Naive thymus-derived CD4-positive, alpha-beta T cell (primary cell): ENCODE measurements around the gene PLPPR3. TPM values are rescaled to one million over a fixed set of nuclear protein-coding genes. Genes with fewer than 3 reads are reported as not detected.

Experiments used
- ATAC-seq: fragments of 150-1000 bp; cut with Tn5 transposase; 2 replicates; pipeline ENCODE4 v1.10.0; 2021; ENCODE audit warnings: mild to moderate bottlenecking, moderate library complexity
- CTCF ChIA-PET: fragments of 350-600 bp; sonication (Branson Sonifier 250); formaldehyde crosslinking; loops from one replicate; lab custom pipeline; 2021; ENCODE audit warnings: antibody characterized with exemption; lab: Charles Lee
- POLR2A ChIA-PET: fragments of 350-600 bp; sonication (Branson Sonifier 250); formaldehyde crosslinking; loops from one replicate; lab custom pipeline; 2021; ENCODE audit warnings: antibody characterized with exemption, inconsistent platforms; lab: Charles Lee
- DNase-seq, 9 donors: peaks; one replicate each; pipeline versions ENCODE4 v3.0.0 to v3.0.0-alpha.2; 2020 to 2022; ENCODE audit warnings: mixed read lengths in 1 of 9
- H3K27ac ChIP-seq: one replicate; pipeline ENCODE4 v1.7.0; 2013; ENCODE audit warnings: mild to moderate bottlenecking, low read depth, low read length, moderate library complexity
- H3K27me3 ChIP-seq, 2 donors: one replicate each; pipeline ENCODE4 v1.7.0; 2013; ENCODE audit warnings: low read length in 2 of 2, mild to moderate bottlenecking in 2 of 2, moderate library complexity in 2 of 2; ENCODE audit not compliant: control insufficient read depth in 2 of 2, insufficient read depth in 2 of 2
- H3K36me3 ChIP-seq, 3 experiments: 1 replicate in 2 of 3; 2 replicates in 1 of 3; pipeline ENCODE4 v1.7.0; 2013; ENCODE audit warnings: low read length in 3 of 3, mild to moderate bottlenecking in 3 of 3, moderate library complexity in 1 of 3; ENCODE audit not compliant: insufficient read depth in 3 of 3, control insufficient read depth in 2 of 3
- H3K4me1 ChIP-seq, 2 donors: one replicate each; pipeline ENCODE4 v1.7.0; 2013; ENCODE audit warnings: low read length in 2 of 2, mild to moderate bottlenecking in 2 of 2, moderate library complexity in 1 of 2; ENCODE audit not compliant: control insufficient read depth in 2 of 2, insufficient read depth in 2 of 2
- H3K4me3 ChIP-seq: 2 replicates; pipeline ENCODE4 v1.7.0; 2013; ENCODE audit warnings: mild to moderate bottlenecking, low read length
- H3K9me3 ChIP-seq, 3 experiments: 1 replicate in 2 of 3; 2 replicates in 1 of 3; pipeline ENCODE4 v1.7.0; 2013; ENCODE audit warnings: low read length in 3 of 3; ENCODE audit not compliant: control insufficient read depth in 2 of 3
- H3K27ac Mint-ChIP-seq, 9 donors: one replicate each; pipeline ENCODE4 v1.8.0; 2020 to 2022; ENCODE audit warnings: mixed read lengths in 9 of 9, mild to moderate bottlenecking in 8 of 9, moderate library complexity in 5 of 9, inconsistent platforms in 2 of 9
- H3K27me3 Mint-ChIP-seq, 5 donors: one replicate each; pipeline ENCODE4 v1.8.0; 2021 to 2022; ENCODE audit warnings: mixed read lengths in 5 of 5, mild to moderate bottlenecking in 1 of 5
- H3K36me3 Mint-ChIP-seq, 5 donors: one replicate each; pipeline ENCODE4 v1.8.0; 2020 to 2022; ENCODE audit warnings: mixed read lengths in 5 of 5, mild to moderate bottlenecking in 3 of 5, inconsistent platforms in 1 of 5
- H3K4me1 Mint-ChIP-seq, 7 donors: one replicate each; pipeline ENCODE4 v1.8.0; 2020 to 2022; ENCODE audit warnings: mixed read lengths in 7 of 7, mild to moderate bottlenecking in 3 of 7, inconsistent platforms in 1 of 7
- H3K4me3 Mint-ChIP-seq, 10 donors: one replicate each; pipeline ENCODE4 v1.8.0; 2020 to 2022; ENCODE audit warnings: mild to moderate bottlenecking in 10 of 10, mixed read lengths in 10 of 10, moderate library complexity in 6 of 10, inconsistent platforms in 2 of 10
- H3K9me3 Mint-ChIP-seq, 11 donors: one replicate each; pipeline ENCODE4 v1.8.0; 2020 to 2022; ENCODE audit warnings: mixed read lengths in 11 of 11, mild to moderate bottlenecking in 4 of 11, inconsistent platforms in 1 of 11, moderate library complexity in 1 of 11
- intact Hi-C, 2 donors: fragments of 100-400 bp; cut with micrococcal nuclease; formaldehyde crosslinking; loops; one replicate each; pipeline ENCODE4 v1.15.1; 2023
- polyA plus RNA-seq, 2 donors: library from polyadenylated mRNA; unstranded; fragments of 300-500 nt; fragmentation: Illumina TruSeq; gene quantifications; one replicate each; pipeline ENCODE4 v1.2.3, GENCODE V29; 2021
- total RNA-seq, 6 experiments: library from RNA in 5 of 6; stranded (reverse) in 5 of 6; gene quantifications; 1 replicate in 5 of 6; 2 replicates in 1 of 6; pipeline ENCODE4 v1.2.3 and lab custom pipeline; 2021 to 2026

Gene PLPPR3
- total and polyA plus RNA-seq, 7 experiments from 2014 or later, result not detected

DNA sequence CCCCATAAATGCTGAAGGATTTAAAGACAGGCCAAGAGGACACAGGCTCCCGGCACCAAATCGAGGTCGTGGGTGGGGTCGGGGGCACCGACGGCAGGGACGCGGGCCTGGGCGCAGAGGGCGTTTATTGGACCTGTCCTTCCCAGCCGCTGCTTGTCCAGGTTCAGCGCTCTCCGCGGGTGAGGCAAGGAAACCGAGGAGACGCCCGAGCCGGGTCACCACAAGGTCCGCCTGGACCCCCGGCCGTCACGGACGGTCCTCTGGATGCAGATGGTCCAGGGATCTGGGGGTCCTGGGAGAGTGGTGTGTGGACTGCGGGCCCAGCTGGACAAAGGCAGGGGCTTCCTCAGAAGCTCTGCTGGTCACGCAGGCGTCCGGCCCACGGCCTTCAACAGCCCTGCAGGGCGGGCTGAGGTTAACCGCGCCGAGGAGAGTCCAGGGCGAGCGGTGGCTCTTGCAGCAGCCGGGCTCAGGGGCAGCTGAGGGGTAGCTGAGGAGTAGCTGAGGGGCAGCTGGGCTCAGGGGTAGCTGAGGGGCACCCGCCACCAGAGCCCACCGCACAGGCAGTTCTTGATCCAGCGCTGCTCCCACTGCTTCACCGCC lies 46.2 kb upstream of the PLPPR3 start:
- peaks cover 0 to 8% (median 0%) of the 10 kb centered on the region in 11 donors for H3K9me3 Mint-ChIP-seq
- POLR2A ChIA-PET, result interaction anchor here (5.8 kb wide), 1 partner anchor 50 kb away, joined by 82 read pairs; the partner anchor contains the start of gene KISS1R
- peaks cover 15 to 20% of the 10 kb centered on the region in 2 donors for H3K4me1 ChIP-seq
- H3K36me3 Mint-ChIP-seq, result peaks cover 3 to 15% (median 7%) of the 10 kb centered on the region in 5 donors
- H3K27me3 ChIP-seq, result no peaks in the 10 kb centered on the region
- H3K36me3 ChIP-seq, result peaks cover 0 to 41% (median 0%) of the 10 kb centered on the region in 3 experiments
- DNase-seq, result no peak
- H3K27me3 Mint-ChIP-seq, result peaks cover 0 to 2% (median 0%) of the 10 kb centered on the region in 5 donors
- CTCF ChIA-PET, result no interaction called here
- no peak for ATAC-seq
- no peak overlapping the region for H3K27ac ChIP-seq
- H3K9me3 ChIP-seq, result no peaks in the 10 kb centered on the region
- H3K4me3 ChIP-seq, result no peak overlapping the region
- intact Hi-C loops, result loop anchor here in 1 of 2 donors (10.0 kb wide), 1 partner anchor 377 kb away; the partner anchor contains the start of genes ATP5F1D and MIDN
- H3K4me1 Mint-ChIP-seq, result peaks cover 0 to 38% (median 17%) of the 10 kb centered on the region in 7 donors
- H3K4me3 Mint-ChIP-seq, result no peak overlapping the region
- peak overlapping the region in 2 of 9 donors; percentile 63 to 74 for H3K27ac Mint-ChIP-seq

DNA sequence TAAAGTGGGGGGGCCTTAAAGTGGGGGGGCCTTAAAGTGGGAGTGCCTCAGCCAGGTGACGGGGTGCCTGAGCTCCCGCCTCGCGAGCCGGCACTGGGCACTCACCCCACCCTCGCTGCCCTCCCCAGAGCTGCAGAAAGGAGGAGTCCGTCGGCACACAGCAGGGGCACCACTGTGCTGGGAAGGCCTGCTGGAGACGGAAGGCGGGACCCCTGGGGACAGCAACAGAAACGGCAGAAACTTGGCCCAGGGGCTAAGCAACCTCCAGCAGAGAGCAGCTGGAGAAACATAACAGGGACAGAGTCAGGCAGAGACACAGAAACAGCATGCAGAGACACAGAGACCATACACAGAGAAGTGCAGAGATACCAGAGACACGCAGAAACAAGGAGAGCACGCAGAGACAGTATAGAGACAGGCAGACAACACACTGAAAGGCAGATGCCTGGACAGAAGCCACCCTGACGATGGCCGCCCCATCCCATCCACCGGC lies 45.6 kb upstream of the PLPPR3 start:
- intact Hi-C loops, result loop anchor here in 1 of 2 donors (10.0 kb wide), 1 partner anchor 377 kb away; the partner anchor contains the start of genes ATP5F1D and MIDN
- ATAC-seq, result no peak
- Histone ChIP-seq H3K9me3 (no peaks in the 10 kb centered on the region), H3K4me1 (peaks cover 17 to 25% of the 10 kb centered on the region in 2 donors), H3K27ac (no peak overlapping the region), H3K36me3 (peaks cover 0 to 41% (median 0%) of the 10 kb centered on the region in 3 experiments), H3K4me3 (no peak overlapping the region), H3K27me3 (no peaks in the 10 kb centered on the region)
- DNase-seq, result no peak
- no peak overlapping the region for H3K4me3 Mint-ChIP-seq
- ChIA-PET CTCF (interaction anchor here (1.0 kb wide), 1 partner anchor 53 kb away, joined by 4 read pairs; no protein-coding TSS in a partner anchor), POLR2A (interaction anchor here (0.6 to 5.8 kb wide), 2 partner anchors 50 to 117 kb away, joined by 3 to 82 read pairs; partner anchors contain the start of gene KISS1R)
- peaks cover 0 to 39% (median 18%) of the 10 kb centered on the region in 7 donors for H3K4me1 Mint-ChIP-seq
- peaks cover 0 to 2% (median 0%) of the 10 kb centered on the region in 5 donors for H3K27me3 Mint-ChIP-seq
- H3K36me3 Mint-ChIP-seq, result peaks cover 3 to 15% (median 7%) of the 10 kb centered on the region in 5 donors
- H3K9me3 Mint-ChIP-seq, result peaks cover 0 to 8% (median 0%) of the 10 kb centered on the region in 11 donors
- H3K27ac Mint-ChIP-seq, result peak overlapping the region in 5 of 9 donors; percentile 19 to 74 (median 63)

DNA sequence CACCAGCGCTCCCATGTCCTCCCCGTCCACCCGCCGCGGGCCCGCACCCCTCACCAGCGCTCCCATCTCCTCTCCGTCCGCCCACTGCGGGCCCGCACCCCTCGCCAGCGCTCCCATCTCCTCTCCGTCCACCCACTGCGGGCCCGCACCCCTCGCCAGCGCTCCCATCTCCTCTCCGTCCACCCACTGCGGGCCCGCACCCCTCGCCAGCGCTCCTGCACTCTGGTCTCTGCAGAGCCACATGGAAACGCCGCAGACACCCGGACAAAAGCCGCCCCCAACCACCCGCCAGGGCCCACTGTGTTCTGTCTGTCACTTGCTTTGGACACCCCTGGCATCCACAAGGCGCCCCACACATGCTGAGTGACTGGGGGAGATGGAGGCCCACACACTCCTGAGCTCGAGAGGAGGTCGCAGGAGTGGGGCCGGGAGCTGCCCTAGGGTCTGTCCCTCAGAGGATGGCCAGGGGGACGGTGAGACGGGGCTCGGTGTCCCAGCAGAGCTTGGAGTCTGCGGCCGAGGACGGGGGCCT lies 45.1 kb upstream of the PLPPR3 start:
- ATAC-seq (no peak), DNase-seq (no peak)
- Mint-ChIP-seq H3K27me3 (peaks cover 0 to 2% (median 0%) of the 10 kb centered on the region in 5 donors), H3K36me3 (peaks cover 3 to 15% (median 7%) of the 10 kb centered on the region in 5 donors), H3K4me3 (no peak overlapping the region), H3K9me3 (peaks cover 0 to 6% (median 0%) of the 10 kb centered on the region in 11 donors), H3K27ac (no peak overlapping the region), H3K4me1 (peaks cover 0 to 36% (median 18%) of the 10 kb centered on the region in 7 donors)
- Histone ChIP-seq H3K9me3 (no peaks in the 10 kb centered on the region), H3K27ac (no peak overlapping the region), H3K36me3 (peaks cover 0 to 41% (median 0%) of the 10 kb centered on the region in 3 experiments), H3K4me3 (no peak overlapping the region), H3K27me3 (no peaks in the 10 kb centered on the region), H3K4me1 (peaks cover 12 to 20% of the 10 kb centered on the region in 2 donors)
- intact Hi-C loops, result loop anchor here in 1 of 2 donors (10.0 kb wide), 1 partner anchor 378 kb away; the partner anchor contains the start of genes ATP5F1D and MIDN
- POLR2A ChIA-PET, result interaction anchor here (0.6 to 5.8 kb wide), 2 partner anchors 51 to 118 kb away, joined by 3 to 82 read pairs; partner anchors contain the start of gene KISS1R
- CTCF ChIA-PET, result interaction anchor here (0.7 to 1.0 kb wide), 2 partner anchors 54 to 152 kb away, joined by 4 read pairs; no protein-coding TSS in a partner anchor

- Histone ChIP-seq H3K4me3 (peak overlapping the region; percentile 36), H3K4me1 (peaks cover 14 to 23% of the 10 kb centered on the region in 2 donors), H3K27ac (no peak overlapping the region), H3K36me3 (peaks cover 0 to 11% (median 0%) of the 10 kb centered on the region in 3 experiments), H3K9me3 (no peaks in the 10 kb centered on the region), H3K27me3 (no peaks in the 10 kb centered on the region)
- Mint-ChIP-seq H3K36me3 (peaks cover 3 to 5% (median 4%) of the 10 kb centered on the region in 5 donors), H3K4me1 (peaks cover 0 to 23% (median 17%) of the 10 kb centered on the region in 7 donors), H3K27ac (peak overlapping the region in 7 of 9 donors; percentile 45 to 91 (median 82)), H3K27me3 (peaks cover 0 to 13% (median 0%) of the 10 kb centered on the region in 5 donors), H3K9me3 (peaks cover 0 to 2% (median 0%) of the 10 kb centered on the region in 11 donors), H3K4me3 (peak overlapping the region; percentile 73 to 82 (median 78))
- CTCF ChIA-PET, result interaction anchor here (0.6 to 2.9 kb wide), 25 partner anchors 11 to 344 kb away, joined by 3 to 26 read pairs (median 5); partner anchors contain the start of genes KISS1R, MED16, R3HDM4 and RNF126
- ATAC-seq (no peak), DNase-seq (peak in 1 of 9 donors; percentile 16)
- POLR2A ChIA-PET, result interaction anchor here (0.5 to 5.8 kb wide), 15 partner anchors 8 to 378 kb away, joined by 3 to 82 read pairs (median 5); partner anchors contain the start of genes ABCA7, KISS1R, MED16 and RNU6-9
- intact Hi-C loops, result loop anchor here (1.0 to 10.0 kb wide), 8 partner anchors 46 to 382 kb away; partner anchors contain the start of genes ARHGAP45 (in 1 of the 2), ATP5F1D (in 1 of the 2), MIDN (in 1 of the 2) and PTBP1 (in 1 of the 2)
Measured at GRCh38 chr19:863315-863620, 41.5 kb upstream of the PLPPR3 start.

DNA sequence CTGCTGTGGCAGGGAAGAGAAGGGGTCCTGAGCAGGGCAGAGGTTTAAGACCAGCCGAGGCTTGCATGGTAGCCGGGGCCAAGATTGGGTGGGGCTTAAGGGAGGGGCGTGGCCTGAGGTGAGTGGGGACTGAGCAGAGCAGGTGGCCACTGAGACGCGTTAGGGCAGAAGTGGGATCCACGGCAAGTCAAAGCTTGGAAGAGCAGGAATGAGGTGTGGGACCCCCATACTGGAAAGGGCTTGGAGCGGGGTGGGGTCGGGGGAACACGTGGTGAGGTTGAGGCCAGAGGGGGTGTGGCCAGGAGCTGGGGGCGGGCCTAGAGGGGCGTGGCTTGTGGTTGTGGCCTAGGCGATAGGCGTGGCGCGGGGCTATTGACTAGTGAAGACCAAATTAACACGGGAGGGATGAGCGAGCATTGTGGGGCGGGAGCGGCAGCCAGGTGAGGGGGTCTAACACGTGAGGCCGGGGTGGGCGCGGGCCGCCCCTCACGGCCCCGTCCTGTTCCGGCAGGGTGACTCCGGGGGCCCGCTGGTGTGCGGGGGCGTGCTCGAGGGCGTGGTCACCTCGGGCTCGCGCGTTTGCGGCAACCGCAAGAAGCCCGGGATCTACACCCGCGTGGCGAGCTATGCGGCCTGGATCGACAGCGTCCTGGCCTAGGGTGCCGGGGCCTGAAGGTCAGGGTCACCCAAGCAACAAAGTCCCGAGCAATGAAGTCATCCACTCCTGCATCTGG lies 41.0 kb upstream of the PLPPR3 start:
- Histone ChIP-seq H3K36me3 (peaks cover 0 to 6% (median 0%) of the 10 kb centered on the region in 3 experiments), H3K27me3 (no peaks in the 10 kb centered on the region), H3K27ac (no peak overlapping the region), H3K4me3 (peak overlapping the region; percentile 36), H3K4me1 (peaks cover 14 to 23% of the 10 kb centered on the region in 2 donors), H3K9me3 (no peaks in the 10 kb centered on the region)
- peak; percentile 70 to 86 (median 80) for DNase-seq
- Mint-ChIP-seq H3K27ac (peak overlapping the region; percentile 39 to 94 (median 82)), H3K36me3 (peaks cover 3 to 5% (median 4%) of the 10 kb centered on the region in 5 donors), H3K9me3 (peaks cover 0 to 2% (median 0%) of the 10 kb centered on the region in 11 donors), H3K4me1 (peaks cover 0 to 23% (median 17%) of the 10 kb centered on the region in 7 donors), H3K4me3 (peak overlapping the region; percentile 34 to 82 (median 78)), H3K27me3 (peaks cover 0 to 16% (median 0%) of the 10 kb centered on the region in 5 donors)
- ChIA-PET CTCF (interaction anchor here (1.1 to 2.9 kb wide), 15 partner anchors 12 to 151 kb away, joined by 3 to 26 read pairs (median 6); partner anchors contain the start of genes KISS1R, MED16 and WDR18), POLR2A (interaction anchor here (1.1 to 5.8 kb wide), 10 partner anchors 9 to 213 kb away, joined by 3 to 82 read pairs (median 5); partner anchors contain the start of genes ABCA7, KISS1R, MED16 and RNU6-9)
- peak; percentile 74 for ATAC-seq
- intact Hi-C loops, result loop anchor here (1.0 to 10.0 kb wide), 16 partner anchors 10 to 382 kb away; partner anchors contain the start of genes MED16 (in 2 of the 2), PTBP1 (in 2 of the 2), RNU6-9 (in 2 of the 2) and ARHGAP45 (in 1 of the 2)
